ENCODE results near the gene CXCR1.

DNA sequence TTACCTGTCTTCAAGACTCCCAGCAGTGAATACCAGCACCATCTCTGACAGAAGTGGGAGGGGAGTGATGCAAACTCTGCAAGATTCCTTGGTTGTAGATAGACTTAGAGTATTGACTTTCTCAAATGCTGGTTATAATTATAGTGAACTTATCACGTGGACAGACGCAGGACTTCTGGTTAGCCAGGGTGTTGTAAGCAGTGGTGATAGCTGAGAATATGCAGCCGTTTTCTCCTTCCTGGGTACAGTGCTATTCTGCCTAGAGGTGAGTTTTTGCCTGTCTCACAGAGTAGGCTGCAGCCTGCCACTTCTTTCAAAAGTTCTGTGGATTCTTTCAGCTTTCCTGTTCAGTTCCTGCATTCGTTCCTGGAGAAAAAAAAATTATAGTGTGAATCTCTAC lies 41.7 kb downstream of the CXCR1 start:
- no peak for TF ChIP-seq YY1 (IDR thresholded peaks at IDR 0.05; ENCODE audit: insufficient read depth, insufficient read length)
- no peak for TF ChIP-seq SUZ12 (IDR thresholded peaks at IDR 0.05; ENCODE audit: extremely low read depth, insufficient read depth, insufficient read length)
